ENCODE results near the gene ST7. TPM values are rescaled to one million over a fixed set of nuclear protein-coding genes. Genes with fewer than 3 reads are reported as not detected.
A peak's percentile ranks its signal among the peaks of the same experiment; 100 is the strongest.

The ST7 gene
- total RNA-seq, 2 experiments from 2014 or later = 4.9 to 5.4 TPM

- TF ChIP-seq CTCF (IDR thresholded peaks at IDR 0.05) = no peak
- peak overlapping the region; percentile 79 for H3K27ac Mint-ChIP-seq
- H3K36me3 ChIP-seq (ENCODE audit: insufficient read depth, low read length) = no peaks in the 10 kb centered on the region
- peak overlapping the region; percentile 89 for H3K4me3 Mint-ChIP-seq
- intact Hi-C loops (cut with DNase I, micrococcal nuclease) = loop anchor here in 1 of 2 experiments (5.0 kb wide), 1 partner anchor 91 kb away; the partner anchor contains the start of gene CAPZA2
- H3K4me3 ChIP-seq (ENCODE audit: low read length) = peak overlapping the region; percentile 72
- no peak overlapping the region for H3K27ac ChIP-seq (ENCODE audit: low read depth in 1 of 2, low read length in 2 of 2)
- DNase-seq (no peak), ATAC-seq (ENCODE audit: poor library complexity) (no peak)
- POLR2A ChIA-PET = interaction anchor here (0.9 to 1.9 kb wide), 6 partner anchors 20 to 92 kb away, joined by 3 to 6 read pairs (median 5); no protein-coding TSS in a partner anchor
- peaks cover 31% of the 10 kb centered on the region for H3K4me1 Mint-ChIP-seq (ENCODE audit: low read depth)
- H3K27me3 Mint-ChIP-seq = no peaks in the 10 kb centered on the region
- peaks cover 16% of the 10 kb centered on the region for H3K4me1 ChIP-seq (ENCODE audit: insufficient read depth, low read length)
- H3K9me3 ChIP-seq (ENCODE audit: control insufficient read depth in 1 of 2, insufficient read depth in 1 of 2, low read length in 2 of 2) = no peaks in the 10 kb centered on the region
- no peaks in the 10 kb centered on the region for H3K27me3 ChIP-seq (ENCODE audit: control insufficient read depth in 1 of 2, insufficient read depth in 2 of 2, low read length in 2 of 2)
- no peaks in the 10 kb centered on the region for H3K9me3 Mint-ChIP-seq
- peaks cover 6% of the 10 kb centered on the region for H3K36me3 Mint-ChIP-seq (ENCODE audit: low read depth)
- CTCF ChIA-PET = interaction anchor here (1.2 to 1.6 kb wide), 3 partner anchors 23 to 92 kb away, joined by 3 to 5 read pairs (median 3); no protein-coding TSS in a partner anchor
Measured at GRCh38 chr7:116952635-116953371, 498 bp upstream of the ST7 start.

DNA sequence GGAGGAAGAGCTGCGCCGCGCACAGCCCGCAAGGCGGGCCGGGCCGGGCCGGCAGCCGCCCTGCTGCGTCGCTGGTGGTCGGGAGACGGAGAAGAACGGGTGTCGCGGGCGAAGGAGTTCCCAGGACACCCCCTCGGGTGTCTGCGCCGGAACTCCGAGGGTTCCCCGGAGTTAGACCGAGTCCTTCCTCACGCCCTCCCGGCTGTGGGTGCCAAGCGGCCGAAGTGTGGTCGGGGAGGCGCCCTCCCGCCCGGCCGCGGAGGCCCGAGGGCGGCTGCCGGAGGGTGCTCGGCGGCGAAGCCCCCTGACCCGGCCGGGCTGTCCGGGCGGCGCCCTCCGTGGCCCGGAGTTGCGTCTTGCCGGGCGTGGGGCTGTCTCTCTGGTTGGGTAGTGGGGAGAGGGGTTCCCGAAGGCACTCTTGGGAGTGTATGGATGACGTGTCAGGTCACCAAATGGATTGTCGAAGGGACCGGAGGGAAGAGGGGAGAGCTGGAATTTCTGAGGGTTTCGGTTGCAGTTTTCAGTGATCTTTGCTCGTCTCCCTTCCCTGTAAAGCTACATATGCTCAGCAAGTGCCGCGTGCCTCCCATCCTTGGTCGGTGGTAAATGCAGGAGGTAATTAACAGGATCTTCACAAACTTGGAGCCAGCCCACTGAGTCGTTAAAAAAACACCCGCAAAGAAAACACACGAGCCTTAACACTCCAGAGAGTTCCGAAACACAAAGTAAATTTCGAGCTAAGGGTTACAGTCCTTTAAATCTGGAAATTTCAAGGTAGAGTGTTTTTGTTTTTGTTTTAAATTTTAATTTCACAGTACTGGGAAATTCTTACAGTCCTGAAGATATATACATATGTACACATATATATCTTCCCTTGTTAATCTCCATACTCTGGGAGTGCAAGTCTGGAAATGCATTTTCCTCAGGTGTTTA lies 871 bp downstream of the ST7 start:
- Histone ChIP-seq H3K36me3 (ENCODE audit: insufficient read depth, low read length) (no peaks in the 10 kb centered on the region), H3K27ac (ENCODE audit: low read depth in 1 of 2, low read length in 2 of 2) (no peak overlapping the region), H3K4me3 (ENCODE audit: low read length) (peak overlapping the region; percentile 72), H3K4me1 (ENCODE audit: insufficient read depth, low read length) (peaks cover 16% of the 10 kb centered on the region), H3K9me3 (ENCODE audit: control insufficient read depth in 1 of 2, insufficient read depth in 1 of 2, low read length in 2 of 2) (no peaks in the 10 kb centered on the region), H3K27me3 (ENCODE audit: control insufficient read depth in 1 of 2, insufficient read depth in 2 of 2, low read length in 2 of 2) (no peaks in the 10 kb centered on the region)
- Mint-ChIP-seq H3K27ac (peak overlapping the region; percentile 81), H3K4me3 (peak overlapping the region; percentile 98), H3K4me1 (ENCODE audit: low read depth) (peaks cover 31% of the 10 kb centered on the region), H3K27me3 (no peaks in the 10 kb centered on the region), H3K36me3 (ENCODE audit: low read depth) (peaks cover 6% of the 10 kb centered on the region), H3K9me3 (no peaks in the 10 kb centered on the region)
- peak; percentile 12 for ATAC-seq (ENCODE audit: poor library complexity)
- DNase-seq = peak in 7 of 14 experiments; percentile 1 to 49 (median 19)
- POLR2A ChIA-PET = interaction anchor here (0.9 to 1.9 kb wide), 9 partner anchors 22 to 744 kb away, joined by 3 to 6 read pairs (median 5); partner anchors contain the start of gene TES
- CTCF ChIA-PET = interaction anchor here (1.2 to 1.6 kb wide), 3 partner anchors 24 to 173 kb away, joined by 3 read pairs; no protein-coding TSS in a partner anchor
- no peak for TF ChIP-seq CTCF (IDR thresholded peaks at IDR 0.05)
- intact Hi-C loops (cut with DNase I, micrococcal nuclease) = loop anchor here (2.0 to 5.0 kb wide), 2 partner anchors 92 to 93 kb away; partner anchors contain the start of gene CAPZA2 (in 1 of the 2)

DNA sequence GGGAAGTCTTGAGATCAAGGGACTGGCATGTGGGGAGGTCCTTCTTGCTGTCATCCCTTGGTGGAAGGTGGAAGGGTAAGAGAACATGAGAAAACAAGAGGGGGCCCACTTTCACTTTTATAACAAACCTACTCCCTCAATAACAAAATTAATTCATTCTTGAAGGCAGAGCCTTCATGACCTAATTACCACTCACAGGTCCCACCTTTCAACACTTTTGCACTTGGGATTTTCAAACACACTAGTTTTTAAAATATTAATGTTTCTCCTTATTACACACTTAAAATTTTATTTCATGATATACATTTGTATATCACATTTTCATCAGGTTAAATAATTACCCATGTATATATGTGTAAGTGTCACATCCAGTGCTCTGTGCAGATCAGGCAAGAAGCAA lies 2.0 kb downstream of the ST7 start:
- intact Hi-C loops (cut with DNase I, micrococcal nuclease) = loop anchor here in 1 of 2 experiments (2.0 to 5.0 kb wide), 2 partner anchors 95 to 748 kb away; no protein-coding TSS in a partner anchor
- no peak for DNase-seq
- H3K36me3 ChIP-seq (ENCODE audit: insufficient read depth, low read length) = no peaks in the 10 kb centered on the region
- no peak for ATAC-seq (ENCODE audit: poor library complexity)
- ChIA-PET POLR2A (no interaction called here), CTCF (no interaction called here)
- Mint-ChIP-seq H3K27me3 (no peaks in the 10 kb centered on the region), H3K36me3 (ENCODE audit: low read depth) (peaks cover 6% of the 10 kb centered on the region), H3K9me3 (no peaks in the 10 kb centered on the region), H3K4me3 (peak overlapping the region; percentile 98), H3K4me1 (ENCODE audit: low read depth) (peaks cover 31% of the 10 kb centered on the region), H3K27ac (peak overlapping the region; percentile 81)
- peaks cover 16% of the 10 kb centered on the region for H3K4me1 ChIP-seq (ENCODE audit: insufficient read depth, low read length)
- no peak overlapping the region for H3K27ac ChIP-seq (ENCODE audit: low read depth in 1 of 2, low read length in 2 of 2)
- no peaks in the 10 kb centered on the region for H3K9me3 ChIP-seq (ENCODE audit: control insufficient read depth in 1 of 2, insufficient read depth in 1 of 2, low read length in 2 of 2)
- H3K4me3 ChIP-seq (ENCODE audit: low read length) = no peak overlapping the region
- H3K27me3 ChIP-seq (ENCODE audit: control insufficient read depth in 1 of 2, insufficient read depth in 2 of 2, low read length in 2 of 2) = no peaks in the 10 kb centered on the region
- no peak for TF ChIP-seq CTCF (IDR thresholded peaks at IDR 0.05)
